H1 (cell line): Measurements from ENCODE around the gene PSMD9.
"Not testable (repeated sequence)": the region's sequence is repeated elsewhere in the genome, so short reads cannot be mapped to it uniquely, and the experiment has no call there.

Source experiments
- BRCA1 ChIP-seq: IDR thresholded peaks from 2 replicates; pipeline ENCODE4 v1.6.1; 2012; ENCODE audit warnings: low read depth, low read length, improper control_type of control experiment
- CEBPB ChIP-seq: IDR thresholded peaks from 2 replicates; pipeline ENCODE4 v1.6.1; 2012; ENCODE audit warnings: low read depth, low read length
- CTCF ChIP-seq, 3 experiments: IDR thresholded peaks; 1 replicate in 2 of 3; 2 replicates in 1 of 3; pipeline versions ENCODE4 v1.5.1 to v1.6.1; 2011; ENCODE audit warnings: low read length in 3 of 3, mild to moderate bottlenecking in 3 of 3, inconsistent platforms in 2 of 3, low read depth in 1 of 3, moderate library complexity in 1 of 3; ENCODE audit not compliant: insufficient read depth in 1 of 3; ENCODE audit errors: control extremely low read depth in 1 of 3
- EGR1 ChIP-seq: IDR thresholded peaks from 2 replicates; pipeline ENCODE4 v1.6.1; 2011; ENCODE audit warnings: low read depth, low read length, borderline replicate concordance
- EZH2 ChIP-seq: fragments of 200-600 bp; sonication (generic); IDR thresholded peaks from 2 replicates; pipeline ENCODE4 v1.7.1; 2012; ENCODE audit warnings: low read depth, mild to moderate bottlenecking, moderate library complexity, low read length, inconsistent platforms; ENCODE audit not compliant: severe bottlenecking
- PHF8 ChIP-seq: fragments of 200-600 bp; sonication (generic); conservative IDR thresholded peaks from 2 replicates; pipeline ENCODE4 v1.7.1; 2012; ENCODE audit warnings: low read depth, mild to moderate bottlenecking, inconsistent platforms, low read length, moderate library complexity
- POLR2A ChIP-seq, 2 experiments: IDR thresholded peaks; 1 replicate in 1 of 2; 2 replicates in 1 of 2; pipeline ENCODE4 v1.6.1; 2011; ENCODE audit warnings: low read depth in 2 of 2, low read length in 2 of 2, mild to moderate bottlenecking in 2 of 2; ENCODE audit errors: control extremely low read depth in 1 of 2
- POLR2AphosphoS5 ChIP-seq: IDR thresholded peaks from 2 replicates; pipeline ENCODE4 v1.6.1; 2011; ENCODE audit warnings: low read depth, low read length
- POU5F1 ChIP-seq: IDR thresholded peaks from 2 replicates; pipeline ENCODE4 v1.6.1; 2011; ENCODE audit warnings: low read depth, mild to moderate bottlenecking, low read length, moderate library complexity
- RBBP5 ChIP-seq: IDR thresholded peaks from 2 replicates; pipeline ENCODE4 v1.7.1; 2012; ENCODE audit warnings: low read depth, mild to moderate bottlenecking, inconsistent platforms, low read length, moderate library complexity, borderline replicate concordance
- RFX5 ChIP-seq: IDR thresholded peaks from 2 replicates; pipeline ENCODE4 v1.6.1; 2011; ENCODE audit warnings: low read depth, low read length, improper control_type of control experiment, borderline replicate concordance
- TAF1 ChIP-seq: IDR thresholded peaks from 2 replicates; pipeline ENCODE4 v1.6.1; 2011; ENCODE audit warnings: mild to moderate bottlenecking, low read depth, low read length
- ZNF274 ChIP-seq: IDR thresholded peaks from 2 replicates; pipeline ENCODE4 v1.7.0; 2012; ENCODE audit warnings: low read length, borderline replicate concordance; ENCODE audit errors: extremely low read depth
- TF ChIP-seq, protein P1 (sequence below): IDR thresholded peaks from 2 replicates; pipeline ENCODE4 v1.6.1; 2012; ENCODE audit warnings: inconsistent platforms

- TF ChIP-seq POU5F1; ZNF274; EGR1; CTCF (IDR thresholded peaks at IDR 0.05; ENCODE audit: control extremely low read depth in 1 of 3, insufficient read depth in 1 of 3, low read depth in 1 of 3, low read length in 3 of 3); CEBPB; BRCA1; PHF8; RFX5; POLR2A (IDR thresholded peaks at IDR 0.05; ENCODE audit: control extremely low read depth in 1 of 2, low read depth in 2 of 2, low read length in 2 of 2); EZH2; TAF1; POLR2AphosphoS5; RBBP5: not testable (repeated sequence)
- TF ChIP-seq, protein P1, sequence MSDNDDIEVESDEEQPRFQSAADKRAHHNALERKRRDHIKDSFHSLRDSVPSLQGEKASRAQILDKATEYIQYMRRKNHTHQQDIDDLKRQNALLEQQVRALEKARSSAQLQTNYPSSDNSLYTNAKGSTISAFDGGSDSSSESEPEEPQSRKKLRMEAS = not testable (repeated sequence)
Measured at GRCh38 chr12:121876080-121876447, 12.5 kb upstream of the PSMD9 start.
